Measurements from ENCODE around the gene NCF4.

Gene NCF4

DNA sequence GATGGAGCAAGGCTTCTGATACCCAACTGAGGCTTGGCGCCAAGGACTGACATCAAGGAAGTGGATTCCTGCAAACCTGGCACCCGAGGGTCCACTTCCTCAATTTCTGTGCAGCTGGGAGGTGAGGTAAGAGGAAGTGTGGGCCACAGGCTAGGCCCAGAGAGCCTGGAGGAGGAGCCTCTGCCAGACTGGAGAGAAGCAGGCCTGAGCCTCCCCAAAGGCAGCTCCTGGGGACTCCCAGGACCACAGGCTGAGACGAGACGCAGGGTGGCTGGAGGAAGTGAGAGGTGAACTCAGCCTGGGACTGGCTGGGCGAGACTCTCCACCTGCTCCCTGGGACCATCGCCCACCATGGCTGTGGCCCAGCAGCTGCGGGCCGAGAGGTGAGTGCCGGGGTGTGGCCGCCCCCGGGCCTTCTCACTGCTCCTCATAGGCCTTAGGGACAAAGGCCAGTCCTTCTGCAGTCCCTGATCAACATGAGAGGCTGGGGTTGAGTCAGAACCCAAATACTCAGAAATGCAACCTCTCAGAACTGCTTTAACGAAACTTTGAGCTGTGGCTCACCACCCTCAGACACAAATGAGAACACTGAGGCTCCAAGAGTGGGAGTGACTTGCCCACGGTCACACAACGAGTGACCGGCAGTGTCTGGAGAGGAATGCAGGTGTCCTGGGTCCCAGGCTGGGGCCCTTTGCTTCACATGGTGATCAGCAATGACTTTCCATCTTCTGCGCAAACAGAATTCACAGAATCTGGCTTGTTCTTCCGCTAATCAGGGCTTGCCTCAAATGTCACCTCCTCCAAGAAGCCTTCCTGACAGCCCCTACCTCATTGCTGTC lies at the start of gene NCF4:
Gene NCF4 (plus strand): TSS at position 186 of the 839 bp plus-strand sequence. CDS start 166 bp downstream, at position 352.
- TF ChIP-seq, protein P1, sequence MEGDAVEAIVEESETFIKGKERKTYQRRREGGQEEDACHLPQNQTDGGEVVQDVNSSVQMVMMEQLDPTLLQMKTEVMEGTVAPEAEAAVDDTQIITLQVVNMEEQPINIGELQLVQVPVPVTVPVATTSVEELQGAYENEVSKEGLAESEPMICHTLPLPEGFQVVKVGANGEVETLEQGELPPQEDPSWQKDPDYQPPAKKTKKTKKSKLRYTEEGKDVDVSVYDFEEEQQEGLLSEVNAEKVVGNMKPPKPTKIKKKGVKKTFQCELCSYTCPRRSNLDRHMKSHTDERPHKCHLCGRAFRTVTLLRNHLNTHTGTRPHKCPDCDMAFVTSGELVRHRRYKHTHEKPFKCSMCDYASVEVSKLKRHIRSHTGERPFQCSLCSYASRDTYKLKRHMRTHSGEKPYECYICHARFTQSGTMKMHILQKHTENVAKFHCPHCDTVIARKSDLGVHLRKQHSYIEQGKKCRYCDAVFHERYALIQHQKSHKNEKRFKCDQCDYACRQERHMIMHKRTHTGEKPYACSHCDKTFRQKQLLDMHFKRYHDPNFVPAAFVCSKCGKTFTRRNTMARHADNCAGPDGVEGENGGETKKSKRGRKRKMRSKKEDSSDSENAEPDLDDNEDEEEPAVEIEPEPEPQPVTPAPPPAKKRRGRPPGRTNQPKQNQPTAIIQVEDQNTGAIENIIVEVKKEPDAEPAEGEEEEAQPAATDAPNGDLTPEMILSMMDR (IDR thresholded peaks at IDR 0.05; ENCODE audit: insufficient read depth, low read depth, low read length, missing control alignments): no peak
- DNase-seq (ENCODE audit: low read depth): peak; percentile 96
- peak within 1 kb of the TSS; percentile 69 for H3K4me3 ChIP-seq (ENCODE audit: low read depth, low read length)

GRCh38 chr22:36811094-36811800 lies 49.6 kb upstream of the NCF4 start:
- H3K4me3 ChIP-seq (ENCODE audit: low read depth, low read length): no peak overlapping the region
- TF ChIP-seq, protein P1 (IDR thresholded peaks at IDR 0.05; ENCODE audit: insufficient read depth, low read depth, low read length, missing control alignments): no peak
- DNase-seq (ENCODE audit: low read depth): no peak

- no peak for DNase-seq (ENCODE audit: low read depth)
- TF ChIP-seq, protein P1 (IDR thresholded peaks at IDR 0.05; ENCODE audit: insufficient read depth, low read depth, low read length, missing control alignments): no peak
- no peak overlapping the region for H3K4me3 ChIP-seq (ENCODE audit: low read depth, low read length)
Measured at GRCh38 chr22:36814801-36815200, 46.0 kb upstream of the NCF4 start.

GRCh38 chr22:36815558-36816338 lies 45.1 kb upstream of the NCF4 start:
- H3K4me3 ChIP-seq (ENCODE audit: low read depth, low read length): no peak overlapping the region
- no peak for DNase-seq (ENCODE audit: low read depth)

GRCh38 chr22:36816339-36816635 lies 44.5 kb upstream of the NCF4 start:
- no peak overlapping the region for H3K4me3 ChIP-seq (ENCODE audit: low read depth, low read length)
- DNase-seq (ENCODE audit: low read depth): no peak
- TF ChIP-seq, protein P1 (IDR thresholded peaks at IDR 0.05; ENCODE audit: insufficient read depth, low read depth, low read length, missing control alignments): no peak

More at GRCh38 chr22:36815558-36816338, 45.1 kb upstream of the NCF4 start:
- TF ChIP-seq, protein P1 (IDR thresholded peaks at IDR 0.05; ENCODE audit: insufficient read depth, low read depth, low read length, missing control alignments): no peak

DNA sequence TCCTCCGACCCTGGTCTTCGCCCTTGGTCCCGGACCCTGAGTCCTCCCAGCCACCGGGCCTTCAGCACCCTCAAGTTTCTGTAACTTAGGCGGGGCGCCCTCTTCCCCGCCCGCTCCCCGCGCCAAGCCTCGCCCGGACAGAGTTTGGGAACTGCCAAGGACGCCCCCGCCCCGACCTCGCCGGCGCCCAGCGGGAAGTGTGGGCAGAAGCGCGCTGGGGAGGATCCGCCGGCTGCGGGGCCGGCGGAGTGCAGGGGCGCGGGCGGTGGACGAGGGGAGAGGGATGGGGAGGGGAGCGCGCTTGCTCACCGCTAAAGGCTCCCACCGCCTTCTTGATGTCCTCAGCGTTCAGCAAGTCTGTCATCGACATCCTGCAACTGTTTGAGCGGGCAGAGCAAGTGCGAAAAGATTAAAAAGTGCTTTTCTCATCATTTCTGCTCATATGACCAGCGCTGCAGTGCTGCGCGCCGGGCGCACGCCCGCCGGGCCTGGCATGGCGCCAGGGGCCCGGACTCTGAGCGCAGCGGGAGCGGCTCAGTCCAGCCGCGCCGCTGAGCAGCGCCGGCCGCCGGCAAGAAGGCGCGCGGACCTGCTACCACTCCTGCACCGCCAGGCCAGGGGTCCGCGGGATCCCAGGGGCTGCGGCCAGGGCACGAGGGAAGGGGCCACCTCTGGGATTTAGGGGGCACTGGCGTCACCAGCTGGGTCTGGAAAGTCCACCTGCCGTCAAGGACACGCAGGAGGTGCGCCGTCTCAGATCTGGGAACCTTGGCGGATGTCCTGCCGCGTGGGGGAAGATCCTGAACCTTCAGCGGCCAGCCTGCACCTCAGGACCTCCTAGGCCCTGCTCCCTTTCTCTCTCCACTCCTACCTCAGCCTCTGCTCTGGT lies 43.9 kb upstream of the NCF4 start, which contains the start of gene PVALB:
Gene PVALB (minus strand): TSS at position 400 of the 889 bp plus-strand sequence. CDS start 30 bp downstream, at position 370.
- TF ChIP-seq, protein P1 (IDR thresholded peaks at IDR 0.05; ENCODE audit: insufficient read depth, low read depth, low read length, missing control alignments): no peak
- no peak within 1 kb of the TSS for H3K4me3 ChIP-seq (ENCODE audit: low read depth, low read length)
- DNase-seq (ENCODE audit: low read depth): no peak
